T-helper 2 cell (primary cell): ENCODE results near the gene ADAMTS16.

ENCODE experiments used
- DNase-seq, 5 experiments: peaks; one replicate each; pipeline versions ENCODE4 v3.0.0 to v3.0.0-alpha.2; 2012 to 2022

ADAMTS16 gene

DNA sequence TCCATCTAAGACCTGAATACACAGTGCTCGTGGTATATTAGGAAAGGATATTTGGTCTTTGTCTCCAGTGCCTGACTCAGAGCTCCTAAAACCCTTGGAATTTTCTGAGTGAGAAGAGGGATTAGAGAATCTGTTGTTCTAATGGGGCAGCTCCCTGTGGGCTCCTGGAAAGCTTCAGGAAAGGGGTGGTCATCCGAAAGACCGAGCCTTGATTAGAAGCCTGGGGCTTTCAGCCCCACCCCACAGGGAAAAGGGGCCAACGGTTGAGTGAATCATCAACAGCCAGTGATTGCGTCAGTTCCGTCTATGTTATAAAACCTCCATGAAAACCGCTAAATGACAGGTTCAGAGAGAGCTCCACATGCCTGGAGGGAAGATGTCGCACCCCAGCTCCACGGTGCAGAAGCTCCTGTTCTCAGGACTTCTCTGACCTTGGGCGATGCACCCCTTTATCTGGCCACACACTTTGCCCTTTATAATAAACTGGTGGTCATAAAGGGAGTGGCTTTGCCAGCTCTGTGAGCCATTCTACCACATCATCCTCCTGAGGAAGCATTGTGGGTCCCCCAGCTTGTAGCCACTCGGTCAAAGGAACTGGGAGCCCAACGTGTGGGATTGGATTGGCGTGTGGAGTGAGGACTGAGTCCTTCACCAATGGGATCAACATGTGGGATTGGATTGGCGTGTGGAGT is 211.3 kb downstream of the ADAMTS16 start:
- DNase-seq, result no peak

DNA sequence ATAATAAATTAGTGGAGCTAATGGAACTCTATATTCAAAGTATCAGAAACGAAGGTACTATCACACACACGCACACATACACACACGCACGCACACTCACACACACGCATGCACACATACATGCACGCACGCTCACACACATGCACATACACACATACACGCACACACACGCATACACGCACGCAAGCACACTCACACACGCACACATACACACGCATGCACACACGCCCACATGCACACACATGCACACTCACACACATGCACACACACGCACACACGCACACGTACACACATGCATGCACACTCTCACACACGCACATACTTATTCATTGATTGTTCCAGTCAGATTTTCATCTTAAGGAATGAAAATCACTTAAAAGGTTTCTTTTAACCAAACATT is 212.5 kb downstream of the ADAMTS16 start:
- no peak for DNase-seq

DNA sequence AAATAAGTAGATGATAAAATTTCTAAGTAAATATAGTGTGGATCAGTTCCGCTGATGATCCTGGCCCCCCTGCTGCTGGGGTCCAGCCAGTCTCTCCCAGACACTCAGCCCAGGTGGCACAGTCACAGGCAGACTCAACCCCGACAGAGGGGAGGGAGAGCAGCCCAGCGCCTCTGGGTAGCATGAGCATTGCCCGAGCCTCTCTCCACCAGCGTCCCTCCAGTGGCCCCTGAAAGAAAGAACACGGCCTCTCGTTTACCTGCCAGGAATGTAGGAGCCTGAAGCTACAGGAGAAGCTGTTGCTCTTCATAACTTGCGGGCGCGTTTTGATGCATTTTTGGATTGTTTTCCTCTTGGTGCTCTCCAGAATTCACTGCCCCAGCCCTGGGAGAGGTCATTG is 213.6 kb downstream of the ADAMTS16 start:
- DNase-seq, result no peak

DNA sequence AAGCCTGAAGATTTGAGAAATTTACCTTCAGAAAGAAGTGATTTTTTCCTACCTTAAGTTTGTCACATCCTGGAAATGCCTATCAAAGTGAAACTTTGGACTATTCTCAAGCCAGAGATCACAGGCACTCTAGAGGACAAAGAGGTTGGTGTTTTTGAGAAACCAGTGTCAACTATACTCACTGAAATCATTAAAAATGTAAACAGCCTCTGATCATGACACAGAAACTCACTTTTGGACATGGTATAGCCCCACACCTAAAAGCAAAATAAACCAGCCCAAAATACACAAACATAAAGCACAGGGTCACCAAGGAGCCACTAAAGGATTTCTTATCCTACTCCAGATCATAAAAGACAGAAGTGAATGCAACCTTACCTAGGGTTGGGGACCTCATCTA is 216.6 kb downstream of the ADAMTS16 start:
- DNase-seq, result no peak

- no peak for DNase-seq
Measured at GRCh38 chr5:5359618-5360017, 219.5 kb downstream of the ADAMTS16 start.

DNA sequence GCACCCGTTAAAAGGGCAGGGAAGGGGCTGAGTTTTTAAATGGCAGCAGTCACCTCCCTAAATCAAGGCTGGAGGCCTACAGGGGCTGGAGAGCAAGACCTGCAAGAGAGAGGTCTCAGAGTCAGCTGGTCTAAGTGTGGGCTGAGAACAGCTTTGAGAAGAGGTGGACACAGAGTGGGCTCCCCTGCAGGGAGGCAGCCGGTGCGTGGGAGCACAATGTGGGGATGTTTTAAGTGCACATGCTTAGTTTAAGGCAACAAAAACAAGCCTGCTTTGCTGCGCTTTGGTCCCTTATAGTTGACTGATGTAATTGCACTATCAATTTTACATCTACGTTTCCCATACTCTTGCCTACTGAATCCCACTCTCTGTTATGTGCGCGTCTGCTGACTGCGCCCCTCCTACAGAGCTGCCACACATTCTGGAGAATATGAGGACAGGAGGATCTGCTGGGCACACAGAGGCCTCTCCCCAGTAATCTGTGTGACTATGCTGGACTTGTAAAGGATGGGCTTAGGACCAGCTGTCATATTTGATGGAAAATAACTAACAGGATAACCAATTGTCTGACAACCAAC is 220.3 kb downstream of the ADAMTS16 start:
- no peak for DNase-seq

DNA sequence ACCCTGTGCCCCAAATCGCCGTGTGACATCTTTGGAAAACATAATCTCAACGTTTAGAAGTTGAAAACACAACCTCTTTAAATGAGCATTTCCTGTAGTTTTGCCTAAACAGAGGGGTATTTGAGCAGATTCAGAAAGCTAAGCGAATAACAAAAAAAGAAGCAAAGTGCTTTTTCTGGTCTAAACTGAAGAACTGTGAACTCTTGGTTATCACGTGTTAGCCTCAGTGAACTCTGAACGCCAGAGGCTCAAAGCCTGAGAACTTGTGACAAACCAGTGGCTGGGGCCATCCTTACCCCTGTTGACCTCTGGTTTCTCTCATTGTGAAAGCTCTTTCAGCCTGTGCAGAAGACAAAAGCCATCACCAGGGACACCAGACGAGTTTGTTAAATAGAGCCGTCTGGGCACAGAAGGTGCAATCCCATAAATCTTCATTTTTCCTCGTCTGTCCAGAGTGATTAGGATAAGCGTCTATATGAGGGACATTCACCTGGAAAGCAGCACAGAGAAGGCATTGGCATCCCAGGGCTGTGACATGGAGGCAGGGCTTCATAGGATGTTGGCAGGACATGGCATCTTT is 220.9 kb downstream of the ADAMTS16 start:
- DNase-seq, result no peak

GRCh38 chr5:5363045-5363444 is 222.9 kb downstream of the ADAMTS16 start:
- DNase-seq, result no peak

GRCh38 chr5:5364932-5365331 is 224.8 kb downstream of the ADAMTS16 start:
- DNase-seq, result no peak

- no peak for DNase-seq
Measured at GRCh38 chr5:5367739-5368138, 227.6 kb downstream of the ADAMTS16 start.

GRCh38 chr5:5369051-5369605 is 229.0 kb downstream of the ADAMTS16 start:
- no peak for DNase-seq
